Activated CD8-positive, alpha-beta T cell treated with anti-CD3 and anti-CD28 coated beads for 36 hours (primary cell): ENCODE data around the gene TMEM244. TPM values are rescaled to one million over a fixed set of nuclear protein-coding genes. Genes with fewer than 3 reads are reported as not detected.
"Not testable (repeated sequence)": the region's sequence is repeated elsewhere in the genome, so short reads cannot be mapped to it uniquely, and the experiment has no call there.

ENCODE experiments used
- ATAC-seq: fragments of 200-7000 bp; cut with Tn5 transposase; one replicate; pipeline ENCODE4 v1.10.0; 2021; ENCODE audit warnings: mild to moderate bottlenecking, moderate library complexity
- CTCF ChIA-PET: fragments of 350-600 bp; sonication (Branson Sonifier 250); formaldehyde crosslinking; loops from one replicate; lab custom pipeline; 2021; ENCODE audit warnings: antibody characterized with exemption; lab: Charles Lee
- POLR2A ChIA-PET: fragments of 350-600 bp; sonication (Branson Sonifier 250); formaldehyde crosslinking; loops from one replicate; lab custom pipeline; 2021; ENCODE audit warnings: antibody characterized with exemption; lab: Charles Lee
- DNase-seq: peaks from one replicate; pipeline ENCODE4 v3.0.0-alpha.2; 2020
- H3K27ac Mint-ChIP-seq: one replicate; pipeline ENCODE4 v1.8.0; 2021; ENCODE audit warnings: mild to moderate bottlenecking, mixed read lengths
- H3K27me3 Mint-ChIP-seq: one replicate; pipeline ENCODE4 v1.8.0; 2021; ENCODE audit warnings: mixed read lengths
- H3K36me3 Mint-ChIP-seq: one replicate; pipeline ENCODE4 v1.8.0; 2021; ENCODE audit warnings: low read depth, mixed read lengths
- H3K4me1 Mint-ChIP-seq: one replicate; pipeline ENCODE4 v1.8.0; 2021; ENCODE audit warnings: low read depth, mixed read lengths
- H3K4me3 Mint-ChIP-seq: one replicate; pipeline ENCODE4 v1.8.0; 2021; ENCODE audit warnings: mild to moderate bottlenecking, moderate library complexity, mixed read lengths
- H3K9me3 Mint-ChIP-seq: one replicate; pipeline ENCODE4 v1.8.0; 2021; ENCODE audit warnings: mixed read lengths
- intact Hi-C: fragments of 100-400 bp; cut with micrococcal nuclease; formaldehyde crosslinking; loops from one replicate; pipeline ENCODE4 v1.10.0; 2022
- total RNA-seq, 2 experiments: library from RNA; stranded (reverse); gene quantifications; one replicate each; pipeline ENCODE4 v1.2.3, GENCODE V29; 2021
- TF ChIP-seq, protein P1 (sequence below): fragments of 200-600 bp; IDR thresholded peaks from one replicate; pipeline ENCODE4 v1.8.0; 2022; ENCODE audit warnings: antibody characterized with exemption, mild to moderate bottlenecking

TMEM244 gene
- total RNA-seq, 2 experiments from 2014 or later = 0.54 TPM; not detected in 1

DNA sequence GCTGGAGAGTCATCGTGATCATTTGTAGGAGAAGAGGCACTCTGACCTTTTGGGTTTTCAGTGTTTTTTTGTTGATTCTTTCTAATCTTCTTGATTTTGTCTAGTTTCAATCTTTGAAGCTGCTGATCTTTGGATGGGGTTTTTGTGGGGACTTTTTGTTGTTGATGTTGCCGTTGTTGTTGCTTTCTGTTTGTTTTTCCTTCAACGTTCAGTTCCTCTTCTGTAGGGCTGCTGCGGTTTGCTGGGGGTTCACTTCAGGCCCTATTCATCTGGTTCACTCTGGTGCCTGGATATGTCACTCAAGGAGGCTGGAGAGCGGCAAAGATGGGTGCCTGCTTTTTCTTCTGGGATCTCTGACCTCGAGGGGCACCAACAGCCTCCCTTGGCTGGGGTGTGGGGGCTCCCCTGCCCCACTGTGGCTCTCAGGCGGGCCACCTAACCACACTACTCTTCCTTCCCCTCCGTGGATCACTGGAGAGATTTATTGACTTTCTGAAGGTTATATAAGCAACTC, 21.5 kb upstream of the TMEM244 start:
- POLR2A ChIA-PET = interaction anchor here (0.6 kb wide), 1 partner anchor 1907 kb away, joined by 3 read pairs; no protein-coding TSS in a partner anchor

GRCh38 chr6:129877894-129878293, 16.8 kb upstream of the TMEM244 start:
- POLR2A ChIA-PET, CTCF ChIA-PET, H3K27ac Mint-ChIP-seq, H3K27me3 Mint-ChIP-seq, ATAC-seq, H3K36me3 Mint-ChIP-seq, intact Hi-C loops, H3K9me3 Mint-ChIP-seq, H3K4me3 Mint-ChIP-seq, DNase-seq: not testable (repeated sequence)
- peaks cover 19% of the 10 kb centered on the region for H3K4me1 Mint-ChIP-seq

More for the DNA sequence above, 21.5 kb upstream of the TMEM244 start:
- no peak overlapping the region for H3K4me3 Mint-ChIP-seq
- intact Hi-C loops = no loop called here
- peaks cover 3% of the 10 kb centered on the region for H3K9me3 Mint-ChIP-seq
- H3K4me1 Mint-ChIP-seq = peaks cover 6% of the 10 kb centered on the region
- CTCF ChIA-PET = no interaction called here
- peaks cover 6% of the 10 kb centered on the region for H3K27me3 Mint-ChIP-seq
- DNase-seq (peak; percentile 3), ATAC-seq (no peak)
- peak overlapping the region; percentile 13 for H3K27ac Mint-ChIP-seq
- no peaks in the 10 kb centered on the region for H3K36me3 Mint-ChIP-seq
- TF ChIP-seq, protein P1, sequence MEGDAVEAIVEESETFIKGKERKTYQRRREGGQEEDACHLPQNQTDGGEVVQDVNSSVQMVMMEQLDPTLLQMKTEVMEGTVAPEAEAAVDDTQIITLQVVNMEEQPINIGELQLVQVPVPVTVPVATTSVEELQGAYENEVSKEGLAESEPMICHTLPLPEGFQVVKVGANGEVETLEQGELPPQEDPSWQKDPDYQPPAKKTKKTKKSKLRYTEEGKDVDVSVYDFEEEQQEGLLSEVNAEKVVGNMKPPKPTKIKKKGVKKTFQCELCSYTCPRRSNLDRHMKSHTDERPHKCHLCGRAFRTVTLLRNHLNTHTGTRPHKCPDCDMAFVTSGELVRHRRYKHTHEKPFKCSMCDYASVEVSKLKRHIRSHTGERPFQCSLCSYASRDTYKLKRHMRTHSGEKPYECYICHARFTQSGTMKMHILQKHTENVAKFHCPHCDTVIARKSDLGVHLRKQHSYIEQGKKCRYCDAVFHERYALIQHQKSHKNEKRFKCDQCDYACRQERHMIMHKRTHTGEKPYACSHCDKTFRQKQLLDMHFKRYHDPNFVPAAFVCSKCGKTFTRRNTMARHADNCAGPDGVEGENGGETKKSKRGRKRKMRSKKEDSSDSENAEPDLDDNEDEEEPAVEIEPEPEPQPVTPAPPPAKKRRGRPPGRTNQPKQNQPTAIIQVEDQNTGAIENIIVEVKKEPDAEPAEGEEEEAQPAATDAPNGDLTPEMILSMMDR = no peak

DNA sequence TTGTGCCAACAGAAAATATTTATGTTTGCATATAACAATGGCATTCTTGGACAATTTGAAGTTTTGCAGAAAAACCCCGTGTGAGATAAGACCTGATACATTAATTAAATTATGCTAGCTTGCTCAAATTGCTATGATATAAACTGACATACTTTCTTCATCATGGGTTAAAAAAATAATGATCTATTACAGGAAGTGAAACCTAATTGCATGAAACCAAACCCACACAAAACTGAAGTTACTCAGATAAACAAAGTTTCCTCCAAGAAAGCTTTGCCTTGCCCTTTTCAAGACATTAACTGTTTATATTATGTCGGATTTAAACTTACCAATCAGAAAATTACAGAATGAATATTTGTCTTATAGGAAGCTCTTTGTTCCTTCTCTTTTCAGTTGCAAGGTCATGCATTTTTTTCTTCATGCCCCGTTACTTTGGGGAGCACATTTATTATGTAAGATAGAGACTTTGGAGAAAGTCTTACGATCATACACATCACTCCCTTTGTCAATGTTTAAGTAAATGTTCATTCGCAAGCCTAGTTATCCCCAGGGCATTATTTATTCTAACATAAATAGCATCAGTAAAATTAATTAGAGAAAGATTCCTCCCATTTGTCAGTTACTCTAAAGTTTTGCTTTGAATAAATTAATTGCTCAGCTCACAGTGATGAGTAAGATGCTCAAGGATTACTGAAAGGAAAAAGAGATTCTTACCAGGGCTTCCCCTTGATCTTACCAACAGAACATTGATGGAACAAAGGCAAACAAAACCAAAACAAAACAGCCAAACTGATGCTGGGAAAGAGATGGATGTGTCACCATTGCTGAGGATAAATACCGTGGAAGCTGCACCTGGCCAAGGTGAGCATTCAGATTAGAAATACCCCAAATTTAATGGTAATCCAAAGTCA, 14.8 kb upstream of the TMEM244 start:
- Mint-ChIP-seq H3K27me3 (peaks cover 2% of the 10 kb centered on the region), H3K27ac (peak overlapping the region; percentile 70), H3K4me1 (peaks cover 13% of the 10 kb centered on the region), H3K9me3 (peaks cover 1% of the 10 kb centered on the region), H3K4me3 (no peak overlapping the region), H3K36me3 (no peaks in the 10 kb centered on the region)
- ATAC-seq = peak; percentile 68
- TF ChIP-seq, protein P1 = no peak
- DNase-seq = no peak
- ChIA-PET CTCF (interaction anchor here (1.0 to 1.2 kb wide), 3 partner anchors 13 to 145 kb away, joined by 3 read pairs; no protein-coding TSS in a partner anchor), POLR2A (no interaction called here)
- intact Hi-C loops = no loop called here

DNA sequence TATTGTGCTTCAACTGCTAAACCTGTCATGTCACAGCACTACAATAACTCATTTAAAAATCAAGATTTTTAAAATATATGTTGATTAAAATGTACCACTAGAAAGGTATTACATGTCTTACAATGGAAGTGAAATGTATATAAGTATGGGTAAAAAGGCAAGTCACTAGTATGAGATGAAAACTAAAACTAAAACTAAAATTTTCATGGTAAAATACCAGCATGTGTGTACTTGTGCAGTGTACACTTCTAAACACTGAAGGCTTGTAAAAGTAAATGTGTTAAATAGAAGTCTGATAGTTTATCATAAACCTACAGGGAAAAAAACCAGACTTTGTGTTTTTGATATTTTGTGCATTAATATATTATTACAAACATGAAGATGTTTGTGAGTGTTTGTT, 13.7 kb upstream of the TMEM244 start:
- intact Hi-C loops = no loop called here
- Mint-ChIP-seq H3K27me3 (no peaks in the 10 kb centered on the region), H3K4me1 (peaks cover 13% of the 10 kb centered on the region), H3K27ac (no peak overlapping the region), H3K36me3 (no peaks in the 10 kb centered on the region), H3K4me3 (no peak overlapping the region), H3K9me3 (no peaks in the 10 kb centered on the region)
- ATAC-seq = no peak
- DNase-seq = no peak
- TF ChIP-seq, protein P1 = no peak
- POLR2A ChIA-PET = no interaction called here
- CTCF ChIA-PET = interaction anchor here (1.2 kb wide), 2 partner anchors 14 to 62 kb away, joined by 3 read pairs; no protein-coding TSS in a partner anchor

DNA sequence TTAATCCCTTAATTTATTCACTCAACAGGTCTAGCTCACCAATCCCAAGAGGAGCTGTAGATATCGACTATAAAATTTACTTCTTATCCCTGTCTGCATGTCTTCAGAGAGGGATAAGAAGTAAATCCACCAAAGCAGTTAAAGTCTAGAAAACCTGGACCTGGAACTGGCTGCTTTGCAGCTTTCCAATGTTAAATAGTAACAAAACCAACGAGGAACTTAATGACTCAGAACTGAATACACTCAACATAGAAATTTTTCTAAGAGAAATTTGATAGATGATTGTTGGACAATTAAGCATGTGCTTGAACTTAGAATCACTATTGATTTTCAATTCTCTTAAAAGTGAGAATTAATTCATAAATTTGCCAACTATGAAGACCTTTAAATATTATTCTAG, 11.5 kb upstream of the TMEM244 start:
- H3K4me1 Mint-ChIP-seq = peaks cover 13% of the 10 kb centered on the region
- TF ChIP-seq, protein P1 = no peak
- DNase-seq (no peak), ATAC-seq (no peak)
- ChIA-PET CTCF (interaction anchor here (1.0 kb wide), 1 partner anchor 373 kb away, joined by 3 read pairs; no protein-coding TSS in a partner anchor), POLR2A (no interaction called here)
- no peaks in the 10 kb centered on the region for H3K36me3 Mint-ChIP-seq
- no peak overlapping the region for H3K27ac Mint-ChIP-seq
- H3K9me3 Mint-ChIP-seq = no peaks in the 10 kb centered on the region
- no peaks in the 10 kb centered on the region for H3K27me3 Mint-ChIP-seq
- H3K4me3 Mint-ChIP-seq = no peak overlapping the region
- intact Hi-C loops = no loop called here
